Measurements from ENCODE around the gene VWF. TPM values are rescaled to one million over a fixed set of nuclear protein-coding genes. Genes with fewer than 3 reads are reported as not detected.

Gene VWF
- total RNA-seq, 2 donors from 2014 or later = 366 to 375 TPM

DNA sequence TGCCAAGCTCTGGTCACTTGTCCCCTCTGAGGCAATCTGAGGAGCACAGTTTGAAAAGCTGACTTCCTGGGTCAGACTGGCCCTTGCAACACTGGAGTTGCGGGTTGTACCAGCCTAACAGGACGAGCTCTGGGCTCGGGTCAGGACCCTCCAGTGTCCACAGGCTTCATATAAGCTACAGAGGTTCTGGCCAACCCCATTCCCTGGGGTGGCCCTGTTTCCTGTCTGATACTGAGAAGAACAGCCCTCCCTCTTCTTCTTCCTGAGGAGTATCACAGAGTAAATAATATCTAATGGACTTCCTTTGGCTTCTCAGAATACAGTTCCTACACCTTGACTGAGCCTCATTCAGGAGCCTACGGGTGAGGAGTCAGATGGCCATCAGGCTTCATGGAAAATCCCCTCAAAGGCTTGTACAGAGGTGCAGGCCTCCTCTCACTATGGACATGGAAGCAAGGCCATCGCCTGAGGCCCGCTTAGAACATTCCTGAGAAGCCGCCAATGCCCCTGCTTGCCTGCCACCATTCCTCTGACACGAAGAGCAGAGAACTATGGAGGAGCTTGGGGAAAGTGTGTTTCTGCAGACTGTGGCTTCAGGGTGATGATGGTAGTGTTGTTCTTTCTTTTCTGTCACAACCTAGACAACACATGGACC, 150.9 kb downstream of the VWF start:
- DNase-seq (ENCODE audit: low spot score) = no peak
- intact Hi-C loops (cut with DNase I) = no loop called here

- intact Hi-C loops (cut with DNase I) = no loop called here
- DNase-seq (ENCODE audit: low spot score) = no peak
Observed at GRCh38 chr12:5972387-5972786, 152.1 kb downstream of the VWF start.

DNA sequence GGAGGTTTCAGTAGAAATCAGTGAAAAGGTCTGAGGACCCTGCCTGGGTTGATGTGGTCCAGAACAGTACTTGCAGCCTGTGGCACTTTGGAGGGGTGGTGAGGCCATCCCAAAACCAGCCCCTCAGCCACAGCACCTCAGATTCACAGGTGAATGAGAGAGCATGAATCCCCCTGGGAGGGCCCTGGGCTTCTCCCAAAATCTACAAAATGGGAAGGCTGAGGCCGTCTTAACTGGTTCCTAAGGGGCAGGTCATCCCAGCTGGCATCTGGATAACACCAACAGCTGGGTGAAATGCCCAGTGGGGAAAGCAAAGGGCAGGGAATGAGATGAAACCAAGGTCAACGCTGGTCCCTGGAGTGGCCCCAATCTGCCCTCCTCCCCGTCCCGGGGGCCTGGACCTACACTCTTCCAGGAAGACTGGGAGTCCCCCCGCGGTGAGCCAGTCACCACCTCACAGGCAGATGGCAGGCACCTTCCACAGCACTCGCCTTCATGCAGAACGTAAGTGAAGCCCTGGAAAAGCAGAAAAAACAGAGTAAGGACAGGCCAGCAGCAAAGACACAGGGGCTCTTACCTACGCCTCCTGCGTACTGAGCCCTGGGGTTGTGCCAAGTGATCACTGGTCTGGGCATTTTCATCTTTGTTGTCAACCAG, 153.1 kb downstream of the VWF start:
- DNase-seq (ENCODE audit: low spot score) = no peak
- intact Hi-C loops (cut with DNase I) = no loop called here

DNA sequence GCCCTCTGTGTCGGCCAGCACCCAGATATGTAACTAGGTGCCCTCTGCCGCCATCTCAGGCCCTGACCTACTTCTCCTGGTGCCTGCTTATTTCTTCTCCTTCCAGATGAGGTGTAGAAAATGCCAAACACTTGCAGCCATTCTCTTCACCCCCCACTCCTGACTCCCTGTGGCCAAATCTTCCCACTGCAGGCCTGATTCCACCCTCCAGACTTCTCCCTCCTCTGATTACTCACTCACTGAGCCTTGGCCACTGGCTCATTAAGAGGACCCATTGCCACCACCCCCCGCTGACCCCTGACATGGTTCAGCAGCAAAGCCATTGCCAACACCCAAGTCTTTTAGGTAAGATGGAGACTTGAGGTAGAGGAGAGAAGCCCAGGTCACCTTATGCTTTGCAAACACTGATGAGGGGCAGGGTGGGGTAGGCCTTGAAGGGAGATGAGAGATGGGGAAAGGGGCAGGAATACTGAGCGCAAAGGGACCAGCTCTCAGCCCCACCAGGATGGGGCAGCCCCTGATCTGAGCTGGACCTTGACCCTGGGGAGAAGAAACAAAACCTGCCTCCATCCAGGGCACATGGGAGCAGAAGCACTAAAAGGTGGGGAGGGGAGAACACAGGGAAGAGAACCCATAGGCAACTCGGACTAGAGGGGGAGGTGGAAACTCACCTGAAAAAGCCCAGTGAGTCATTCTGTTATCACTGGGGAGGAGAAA, 154.3 kb downstream of the VWF start:
- no peak for DNase-seq (ENCODE audit: low spot score)
- intact Hi-C loops (cut with DNase I) = loop anchor here in 1 of 2 donors (5.0 kb wide), 1 partner anchor 773 kb away; no protein-coding TSS in a partner anchor

GRCh38 chr12:5969156-5969973, 155.1 kb downstream of the VWF start:
- intact Hi-C loops (cut with DNase I) = loop anchor here in 1 of 2 donors (5.0 kb wide), 1 partner anchor 772 kb away; no protein-coding TSS in a partner anchor

DNA sequence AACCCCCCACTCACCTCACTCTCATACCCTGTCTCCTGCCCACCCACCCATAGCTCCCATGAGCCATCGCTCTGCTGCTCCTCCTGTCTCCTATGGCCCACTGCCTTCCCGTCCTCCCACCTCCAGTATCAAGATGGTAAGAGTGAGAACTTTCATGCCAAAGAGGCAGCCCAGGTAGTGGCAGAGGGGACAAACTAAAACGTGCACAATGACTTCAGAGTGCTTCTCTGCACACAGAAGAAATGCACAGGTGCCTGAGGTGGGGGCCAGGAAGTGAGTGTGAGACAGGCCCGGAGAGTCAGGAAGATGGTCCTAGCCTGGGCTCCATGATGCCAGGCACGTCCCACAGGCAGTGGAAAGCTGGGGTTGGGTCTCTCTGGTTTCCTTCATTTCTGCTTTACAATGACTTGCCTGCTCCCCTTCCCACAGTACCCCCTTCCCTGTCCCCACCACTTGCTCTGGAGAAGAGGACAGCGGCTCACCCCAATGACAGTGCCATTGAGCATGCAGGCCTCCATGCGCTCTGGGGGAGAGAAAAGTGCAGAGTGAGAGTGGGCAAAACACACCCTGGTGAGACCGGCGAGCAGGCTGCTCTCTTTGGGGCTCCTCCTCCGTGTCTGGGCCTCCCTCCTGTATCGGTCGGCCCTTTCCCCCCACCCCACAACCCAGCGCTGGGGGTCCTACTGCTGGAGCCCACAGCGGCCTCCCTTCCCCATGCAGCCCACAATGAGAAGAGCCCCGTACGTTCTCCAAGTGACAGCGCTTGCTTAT, 156.6 kb downstream of the VWF start:
- intact Hi-C loops (cut with DNase I) = loop anchor here in 1 of 2 donors (5.0 kb wide), 1 partner anchor 771 kb away; no protein-coding TSS in a partner anchor
- DNase-seq (ENCODE audit: low spot score) = no peak

More at GRCh38 chr12:5969156-5969973, 155.1 kb downstream of the VWF start:
- no peak for DNase-seq (ENCODE audit: low spot score)

DNA sequence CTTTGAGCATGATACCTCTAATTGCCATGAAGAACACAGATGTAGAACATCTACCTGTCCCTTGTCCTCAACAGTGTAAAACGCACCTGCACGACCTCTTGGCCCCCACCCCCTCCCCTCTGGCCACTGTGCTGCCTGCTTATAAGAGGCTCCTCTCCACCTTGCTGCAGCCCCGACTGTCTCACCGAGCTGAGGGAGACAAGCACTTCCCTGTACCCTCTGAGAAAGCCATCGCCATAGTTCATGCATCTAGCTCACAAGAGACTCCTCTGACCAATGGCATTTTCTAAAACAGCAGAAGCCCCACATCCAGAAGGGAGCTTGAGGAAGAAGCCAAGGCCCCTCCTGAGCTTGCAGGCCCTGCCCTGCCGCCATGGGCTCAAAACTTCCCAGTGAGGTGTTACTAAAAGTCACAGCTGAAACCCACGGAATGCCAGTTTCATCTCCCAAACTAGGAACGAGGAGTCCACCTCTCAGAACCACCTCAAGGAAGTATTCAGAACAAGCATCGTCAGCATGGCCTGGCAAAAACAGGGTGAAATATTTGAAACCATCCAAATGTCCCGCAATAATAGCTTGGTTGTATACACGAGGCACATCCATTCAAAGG, 157.9 kb downstream of the VWF start:
- intact Hi-C loops (cut with DNase I) = loop anchor here in 1 of 2 donors (5.0 kb wide), 1 partner anchor 769 kb away; no protein-coding TSS in a partner anchor

GRCh38 chr12:5965950-5966383, 158.5 kb downstream of the VWF start:
- no peak for DNase-seq (ENCODE audit: low spot score)
- intact Hi-C loops (cut with DNase I) = loop anchor here in 1 of 2 donors (5.0 kb wide), 1 partner anchor 769 kb away; no protein-coding TSS in a partner anchor

More for the DNA sequence above, 157.9 kb downstream of the VWF start:
- no peak for DNase-seq (ENCODE audit: low spot score)

DNA sequence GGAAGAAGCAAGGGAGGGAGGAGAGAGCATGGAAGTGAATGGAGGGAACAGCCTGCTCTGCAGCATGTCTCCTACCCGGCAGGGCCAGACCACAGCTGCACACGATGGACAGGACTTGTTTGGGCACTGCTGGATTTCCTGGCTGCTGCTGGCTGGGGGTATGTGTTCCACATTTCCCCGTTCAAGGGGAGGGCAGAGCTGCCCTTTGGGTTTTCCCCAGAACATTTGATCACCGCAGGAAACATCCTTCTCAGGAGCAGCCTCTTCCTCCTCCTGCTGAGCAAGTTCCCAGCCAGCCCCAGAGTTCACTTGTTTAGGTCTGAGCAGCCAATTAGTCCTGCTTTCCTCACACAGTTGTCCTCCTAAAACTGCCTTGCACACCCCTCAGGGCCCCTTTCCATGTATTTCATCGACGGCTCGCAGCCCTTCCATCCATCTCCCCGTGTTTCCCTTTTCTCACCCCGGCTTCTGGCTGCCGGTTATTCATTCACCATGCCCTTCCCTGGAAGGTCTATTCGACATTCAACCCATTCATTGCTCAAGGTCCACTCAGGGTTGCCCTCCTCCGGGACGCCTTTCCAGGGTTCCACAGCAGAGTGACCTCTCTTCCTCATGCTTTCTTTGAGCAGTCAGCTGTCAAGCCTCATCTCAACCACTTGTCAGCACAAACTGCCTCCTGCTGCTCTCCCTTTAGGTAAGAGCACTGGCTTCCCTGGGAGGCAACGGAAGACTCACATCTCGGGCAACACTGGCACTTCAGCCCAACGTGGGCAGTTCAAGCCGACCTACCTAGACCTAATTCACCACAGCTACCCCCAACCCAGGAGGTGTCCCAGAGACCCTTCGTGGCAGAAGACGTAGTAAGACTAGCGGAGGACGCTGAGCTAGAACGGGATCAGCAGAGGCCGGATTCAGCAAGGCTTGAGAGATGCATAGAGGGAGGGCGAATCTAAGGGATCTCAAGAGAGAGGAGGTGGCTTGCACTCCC, 159.3 kb downstream of the VWF start:
- intact Hi-C loops (cut with DNase I) = loop anchor here in 1 of 2 donors (5.0 kb wide), 1 partner anchor 768 kb away; no protein-coding TSS in a partner anchor
- DNase-seq (ENCODE audit: low spot score) = no peak

DNA sequence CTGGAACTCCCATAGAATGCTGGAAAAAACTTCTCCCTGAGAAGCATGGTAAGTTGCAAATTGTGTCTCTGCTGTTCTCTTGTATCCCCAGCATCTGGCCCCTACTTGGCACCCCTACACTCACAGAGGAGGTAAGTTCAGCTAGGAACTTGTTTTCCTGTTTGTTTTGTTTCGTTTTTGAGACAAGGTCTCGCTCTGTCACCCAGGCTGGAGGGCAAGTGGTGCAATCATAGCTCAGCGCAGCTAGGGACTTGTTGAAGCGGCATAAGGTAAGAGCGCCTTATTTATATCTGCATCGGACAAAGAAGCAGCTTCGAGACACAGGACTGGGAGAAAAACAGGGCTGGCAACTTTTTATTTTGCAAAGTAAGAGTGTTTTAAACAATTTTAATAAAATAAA, 161.0 kb downstream of the VWF start:
- no peak for DNase-seq (ENCODE audit: low spot score)
- intact Hi-C loops (cut with DNase I) = no loop called here

DNA sequence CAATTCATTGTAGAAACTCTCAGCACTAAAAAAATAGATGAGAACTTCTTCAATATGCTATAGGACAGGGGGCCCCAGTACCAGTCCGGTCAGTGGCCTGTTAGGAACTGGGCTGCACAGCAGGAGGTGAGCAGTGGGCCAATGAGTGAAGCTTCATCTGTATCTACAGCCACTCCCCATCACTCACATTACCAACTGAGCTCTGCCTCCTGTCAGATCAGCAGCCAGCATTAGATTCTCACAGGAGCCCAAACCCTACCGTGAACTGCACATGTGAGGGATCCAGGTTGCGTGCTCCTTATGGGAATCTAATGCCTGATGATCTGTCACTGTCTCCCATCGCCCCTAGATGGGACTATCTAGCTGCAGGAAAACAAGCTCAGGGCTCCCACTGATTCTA, 163.7 kb downstream of the VWF start:
- intact Hi-C loops (cut with DNase I) = no loop called here

DNA sequence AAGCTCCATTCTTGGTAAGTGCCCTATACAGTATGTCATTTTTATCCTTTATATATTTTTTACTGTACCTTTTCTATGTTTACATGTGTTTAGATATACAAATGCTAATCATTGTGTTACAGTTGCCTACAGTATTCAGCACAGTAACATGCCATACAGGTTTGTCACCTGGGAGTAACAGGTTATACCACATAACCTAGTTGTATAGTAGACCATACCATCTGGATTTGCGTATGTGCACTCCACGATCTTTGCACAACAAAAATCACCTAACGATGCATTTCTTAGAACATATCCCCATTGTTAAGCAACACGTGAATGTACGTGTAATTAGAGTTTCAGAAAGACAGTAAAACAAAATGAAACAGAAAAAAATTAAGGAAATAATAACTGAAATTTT, 167.5 kb downstream of the VWF start:
- no peak for DNase-seq (ENCODE audit: low spot score)
- intact Hi-C loops (cut with DNase I) = no loop called here

More for the DNA sequence above, 163.7 kb downstream of the VWF start:
- no peak for DNase-seq (ENCODE audit: low spot score)

DNA sequence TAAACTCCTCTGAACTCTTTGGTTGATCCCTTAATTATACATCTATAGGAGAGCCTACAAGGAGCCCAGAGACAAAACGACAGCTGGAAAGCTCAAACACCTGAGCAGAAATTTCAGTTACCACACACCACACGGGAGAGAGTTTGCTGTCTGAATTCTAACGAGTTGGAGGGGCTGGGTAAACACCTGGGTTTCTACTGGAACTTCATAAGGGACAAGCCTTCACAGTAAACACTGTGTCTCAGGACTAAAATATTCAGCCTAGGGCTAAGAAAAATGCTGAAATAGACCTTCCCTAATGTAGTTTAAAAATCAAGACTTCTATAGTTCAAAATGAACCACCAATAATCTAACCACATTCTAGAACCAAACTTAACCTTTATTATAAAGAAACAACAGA, 169.8 kb downstream of the VWF start:
- intact Hi-C loops (cut with DNase I) = no loop called here
- no peak for DNase-seq (ENCODE audit: low spot score)

GRCh38 chr12:5953835-5954586, 170.5 kb downstream of the VWF start:
- intact Hi-C loops (cut with DNase I) = no loop called here
- no peak for DNase-seq (ENCODE audit: low spot score)

GRCh38 chr12:5952031-5952430, 172.4 kb downstream of the VWF start:
- intact Hi-C loops (cut with DNase I) = no loop called here
- no peak for DNase-seq (ENCODE audit: low spot score)

GRCh38 chr12:5948696-5949095, 175.8 kb downstream of the VWF start:
- intact Hi-C loops (cut with DNase I) = no loop called here
- DNase-seq (ENCODE audit: low spot score) = no peak
